Measurements from ENCODE around the gene MOSMO. TPM values are rescaled to one million over a fixed set of nuclear protein-coding genes. Genes with fewer than 3 reads are reported as not detected.
"Not testable (repeated sequence)": the region's sequence is repeated elsewhere in the genome, so short reads cannot be mapped to it uniquely, and the experiment has no call there.

MOSMO gene
- total RNA-seq, 4 donors from 2014 or later, result 13.8 to 39.8 (median 28.1) TPM

DNA sequence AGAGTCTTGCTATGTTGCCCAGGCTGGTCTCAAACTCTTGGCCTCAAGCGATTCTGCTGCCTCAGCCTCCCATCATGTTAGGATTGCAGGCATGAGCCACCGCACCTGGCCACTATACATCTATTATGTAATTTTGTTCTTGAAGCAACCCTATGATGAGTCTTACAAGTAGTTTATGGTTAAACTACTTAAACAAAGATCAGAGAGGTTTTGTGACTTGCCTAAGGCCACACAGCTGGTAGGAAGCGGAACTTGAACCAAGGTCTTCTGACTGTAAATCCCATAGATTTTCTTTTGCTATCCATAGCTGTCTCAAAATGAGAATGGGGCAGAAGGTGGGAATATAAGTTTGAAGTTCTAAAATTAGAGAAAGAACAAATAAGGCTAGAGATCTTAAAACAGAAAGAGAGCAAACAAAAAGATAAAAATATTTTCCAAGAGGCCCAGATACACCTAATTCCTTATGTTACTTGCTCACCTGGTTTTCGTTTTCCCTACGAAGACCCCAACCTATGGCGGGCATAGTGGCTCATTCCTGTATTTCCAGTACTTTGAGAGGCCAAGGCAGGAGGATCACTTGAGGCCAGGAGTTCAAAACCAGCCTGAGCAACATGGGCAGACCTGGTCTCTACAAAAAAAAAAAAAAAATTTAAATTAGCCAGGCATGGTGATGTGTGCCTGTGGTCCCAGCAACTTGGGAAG, 116.8 kb downstream of the MOSMO start:
- Histone ChIP-seq H3K4me1 (no peaks in the 10 kb centered on the region), H3K27ac (no peak overlapping the region), H3K36me3 (no peaks in the 10 kb centered on the region), H3K4me3 (replicated peaks in 1 of 3) (no peak overlapping the region), H3K9me3 (no peaks in the 10 kb centered on the region), H3K27me3 (no peaks in the 10 kb centered on the region)
- intact Hi-C loops (cut with DNase I), result no loop called here
- no peak for TF ChIP-seq POLR2A (IDR thresholded peaks at IDR 0.05)
- TF ChIP-seq, protein P1, sequence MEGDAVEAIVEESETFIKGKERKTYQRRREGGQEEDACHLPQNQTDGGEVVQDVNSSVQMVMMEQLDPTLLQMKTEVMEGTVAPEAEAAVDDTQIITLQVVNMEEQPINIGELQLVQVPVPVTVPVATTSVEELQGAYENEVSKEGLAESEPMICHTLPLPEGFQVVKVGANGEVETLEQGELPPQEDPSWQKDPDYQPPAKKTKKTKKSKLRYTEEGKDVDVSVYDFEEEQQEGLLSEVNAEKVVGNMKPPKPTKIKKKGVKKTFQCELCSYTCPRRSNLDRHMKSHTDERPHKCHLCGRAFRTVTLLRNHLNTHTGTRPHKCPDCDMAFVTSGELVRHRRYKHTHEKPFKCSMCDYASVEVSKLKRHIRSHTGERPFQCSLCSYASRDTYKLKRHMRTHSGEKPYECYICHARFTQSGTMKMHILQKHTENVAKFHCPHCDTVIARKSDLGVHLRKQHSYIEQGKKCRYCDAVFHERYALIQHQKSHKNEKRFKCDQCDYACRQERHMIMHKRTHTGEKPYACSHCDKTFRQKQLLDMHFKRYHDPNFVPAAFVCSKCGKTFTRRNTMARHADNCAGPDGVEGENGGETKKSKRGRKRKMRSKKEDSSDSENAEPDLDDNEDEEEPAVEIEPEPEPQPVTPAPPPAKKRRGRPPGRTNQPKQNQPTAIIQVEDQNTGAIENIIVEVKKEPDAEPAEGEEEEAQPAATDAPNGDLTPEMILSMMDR (IDR thresholded peaks at IDR 0.05), result no peak
- DNase-seq, result no peak
- 94 to 95% methylated on average over 6 of the region's 6 CpGs for WGBS, 2 donors

DNA sequence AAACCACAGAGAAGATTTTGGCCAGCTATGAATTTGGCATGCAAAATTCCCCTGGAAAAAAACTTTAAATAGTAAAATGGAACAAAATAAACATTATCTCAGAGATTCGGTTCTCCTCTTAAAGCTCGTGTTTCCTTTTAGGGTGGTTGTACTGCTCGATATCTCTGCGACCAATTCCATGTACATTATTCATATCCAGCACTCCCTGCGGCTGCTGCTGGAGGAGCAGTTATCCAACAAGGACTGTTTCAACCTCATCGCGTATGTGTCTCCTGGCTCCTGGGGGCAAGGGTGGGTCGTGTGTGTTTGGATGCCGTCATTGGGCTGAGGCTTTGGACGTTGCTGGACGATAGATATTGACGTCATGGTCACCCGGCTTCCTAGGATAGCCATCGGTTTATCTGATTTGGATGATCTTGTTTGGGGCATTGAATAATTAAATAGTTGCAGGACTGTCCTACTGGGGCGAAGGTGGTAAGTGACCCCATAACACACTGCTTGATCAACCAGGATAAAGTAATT, 118.2 kb downstream of the MOSMO start:
- no peak for TF ChIP-seq POLR2A (IDR thresholded peaks at IDR 0.05)
- H3K36me3 ChIP-seq, result no peaks in the 10 kb centered on the region
- no peak for DNase-seq
- H3K27me3 ChIP-seq, result no peaks in the 10 kb centered on the region
- no peak overlapping the region for H3K4me3 ChIP-seq (replicated peaks in 1 of 3)
- intact Hi-C loops (cut with DNase I), result no loop called here
- no peaks in the 10 kb centered on the region for H3K4me1 ChIP-seq
- H3K9me3 ChIP-seq, result no peaks in the 10 kb centered on the region
- H3K27ac ChIP-seq, result no peak overlapping the region
- WGBS, 2 donors, result 78 to 89% methylated on average over 15 of the region's 15 CpGs

DNA sequence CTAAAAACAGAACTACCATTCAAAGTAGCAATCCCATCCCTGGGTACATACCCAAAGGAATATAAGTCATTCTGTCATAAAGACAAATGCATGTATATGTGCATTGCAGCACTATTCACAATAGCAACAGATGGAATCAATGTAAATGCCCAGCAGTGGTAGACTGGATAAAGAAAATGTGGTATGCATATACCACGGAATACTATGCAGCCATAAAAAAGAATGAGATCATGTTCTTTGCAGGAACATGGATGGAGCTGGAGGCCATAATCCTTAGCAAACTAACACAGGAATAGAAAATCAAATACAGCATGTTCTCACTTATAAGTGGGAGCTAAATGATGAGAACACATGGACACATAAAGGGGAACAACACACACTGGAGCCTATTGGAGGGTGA, 120.6 kb downstream of the MOSMO start:
- DNase-seq; H3K36me3 ChIP-seq; intact Hi-C loops (cut with DNase I); H3K27ac ChIP-seq; H3K4me1 ChIP-seq; H3K9me3 ChIP-seq; H3K4me3 ChIP-seq (replicated peaks in 1 of 3); H3K27me3 ChIP-seq: not testable (repeated sequence)
- 88 to 93% methylated on average over 1 of the region's 1 CpG for WGBS, 2 donors

DNA sequence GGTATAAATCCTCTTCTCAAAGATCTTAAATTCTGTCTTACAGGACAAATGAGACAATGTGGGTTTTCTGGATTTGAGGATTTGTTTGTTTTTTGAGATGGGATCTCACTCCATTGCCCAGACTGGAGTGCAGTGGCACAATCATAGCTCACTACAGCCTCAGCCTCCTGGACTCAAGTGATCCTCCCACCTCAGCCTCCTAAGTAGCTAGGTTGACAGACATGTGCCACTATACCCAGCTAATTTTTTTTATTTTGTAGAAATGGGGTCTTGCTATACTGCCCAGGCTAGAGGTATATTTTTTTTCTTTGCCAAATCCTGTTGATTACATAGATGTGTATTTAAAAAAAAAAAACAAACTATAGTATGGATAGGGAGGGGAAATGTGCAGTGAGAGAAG, 122.6 kb downstream of the MOSMO start:
- Histone ChIP-seq H3K27ac (no peak overlapping the region), H3K9me3 (no peaks in the 10 kb centered on the region), H3K27me3 (no peaks in the 10 kb centered on the region), H3K4me3 (replicated peaks in 1 of 3) (no peak overlapping the region), H3K4me1 (no peaks in the 10 kb centered on the region), H3K36me3 (no peaks in the 10 kb centered on the region)
- no peak for TF ChIP-seq POLR2A (IDR thresholded peaks at IDR 0.05)
- TF ChIP-seq, protein P1 (IDR thresholded peaks at IDR 0.05), result no peak
- intact Hi-C loops (cut with DNase I), result no loop called here
- no peak for DNase-seq

DNA sequence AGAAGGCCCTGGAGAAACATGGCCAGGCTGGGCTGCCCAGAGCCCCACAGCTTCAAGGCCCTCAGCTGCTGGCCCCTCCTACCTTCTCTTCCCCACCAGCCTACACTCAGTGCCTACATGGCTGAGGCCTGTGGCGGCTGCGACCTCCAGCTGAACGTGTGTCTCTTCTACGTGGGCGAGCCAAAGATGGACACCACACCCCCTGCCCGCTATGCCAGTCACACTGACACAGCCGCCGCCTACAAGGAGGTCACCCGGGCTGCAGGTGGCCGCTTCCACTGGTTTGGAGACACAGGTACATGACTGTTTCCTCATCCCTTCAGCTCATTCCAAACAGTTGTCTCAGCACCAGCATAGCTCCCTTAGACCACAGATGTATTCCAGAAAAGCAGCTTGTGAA, 124.9 kb downstream of the MOSMO start:
- Histone ChIP-seq H3K4me3 (replicated peaks in 1 of 3) (no peak overlapping the region), H3K9me3 (no peaks in the 10 kb centered on the region), H3K27ac (no peak overlapping the region), H3K4me1 (no peaks in the 10 kb centered on the region), H3K36me3 (no peaks in the 10 kb centered on the region), H3K27me3 (no peaks in the 10 kb centered on the region)
- 90 to 91% methylated on average over 10 of the region's 10 CpGs for WGBS, 2 donors
- intact Hi-C loops (cut with DNase I), result no loop called here
- no peak for DNase-seq
- no peak for TF ChIP-seq POLR2A (IDR thresholded peaks at IDR 0.05)
- TF ChIP-seq, protein P1 (IDR thresholded peaks at IDR 0.05), result no peak

Other genes starting within 250 kb of the MOSMO start
- 10 to 100 TPM; 23.8 to 85.4 (median 43.0) TPM for gene NPIPB4, start 150.4 kb upstream of the MOSMO start, total RNA-seq
- gene UQCRC2, start 54.8 kb upstream of the MOSMO start, total RNA-seq, result 100 to 1,000 TPM; 168 to 333 (median 181) TPM
- gene PDZD9, start 7.0 kb upstream of the MOSMO start, total RNA-seq, result not detected
- under 1 TPM in 1 of 4 donors, not detected in 3; 0.56 TPM for gene VWA3A, start 84.4 kb downstream of the MOSMO start, total RNA-seq
- not detected for gene SDR42E2, start 154.4 kb downstream of the MOSMO start, total RNA-seq
- 10 to 100 TPM; 15.6 to 21.3 (median 19.9) TPM for gene EEF2K, start 198.2 kb downstream of the MOSMO start, total RNA-seq